Middle frontal gyrus (tissue), 1 donor: ENCODE measurements around the gene RRP9.

Source experiments
- DNase-seq: peaks from one replicate; pipeline ENCODE4 v3.0.0-alpha.2; 2015; ENCODE audit warnings: low spot score; ENCODE audit errors: extremely low spot score

Gene RRP9

GRCh38 chr3:51970606-51971300, 29.0 kb upstream of the RRP9 start:
- DNase-seq, result no peak

DNA sequence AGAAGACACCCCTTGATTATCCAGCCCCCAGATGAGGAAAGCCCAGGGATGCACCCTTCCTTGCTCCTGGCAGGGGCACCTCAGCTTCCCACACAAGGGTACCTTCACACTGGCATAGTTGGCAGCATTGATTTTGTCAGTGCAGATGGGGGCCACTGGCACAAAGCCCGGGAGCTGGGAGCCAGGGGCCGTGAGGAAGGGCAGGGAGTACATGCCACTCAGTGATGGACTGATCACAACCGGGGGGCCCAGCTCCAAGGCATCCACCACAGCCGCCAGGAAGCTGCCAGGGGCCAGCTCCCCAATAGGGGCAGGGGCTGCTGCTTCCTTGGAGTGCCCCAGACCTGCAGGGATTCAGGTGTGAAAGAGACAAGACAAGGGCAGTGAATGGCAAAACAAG, 28.1 kb upstream of the RRP9 start:
- no peak for DNase-seq

DNA sequence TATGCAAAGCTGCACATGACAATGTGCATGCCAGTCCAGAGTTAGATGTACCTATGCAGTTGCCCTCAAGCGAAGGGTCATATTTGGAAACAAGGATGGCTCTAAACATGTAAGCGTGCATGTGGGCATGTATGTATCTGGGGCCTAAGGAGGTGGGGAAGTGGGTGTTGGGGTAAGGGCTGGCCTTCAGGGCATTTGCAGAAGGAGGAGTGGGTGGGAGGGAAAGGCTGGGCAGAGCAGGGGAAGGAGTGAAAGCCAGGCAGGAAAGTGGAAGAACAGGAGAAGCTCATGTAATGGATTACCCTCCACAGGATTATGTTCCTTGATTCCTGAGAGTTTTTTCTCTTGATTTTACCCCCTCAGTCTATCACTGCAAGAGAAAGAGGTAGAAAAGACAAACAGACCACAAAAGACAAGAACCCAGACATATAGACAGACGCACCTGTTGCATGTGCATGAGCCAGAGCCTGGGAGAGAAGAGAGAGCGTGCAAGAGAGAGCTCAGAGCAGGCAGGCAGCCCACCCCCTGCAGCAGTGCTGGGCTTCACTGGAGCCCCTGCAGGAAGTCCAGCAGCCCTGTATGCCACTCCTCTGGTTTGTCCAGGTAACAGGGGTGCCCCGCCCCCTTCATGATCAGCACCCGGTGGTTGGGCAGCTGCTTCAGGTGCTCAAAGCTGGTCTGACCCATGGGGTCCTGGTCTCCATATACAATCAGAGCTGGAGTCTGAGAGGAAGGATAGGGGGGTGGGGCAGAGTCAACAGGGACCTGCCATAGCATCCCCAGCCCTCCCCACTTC, 27.4 kb upstream of the RRP9 start:
- DNase-seq, result no peak

GRCh38 chr3:51968170-51968775, 26.6 kb upstream of the RRP9 start:
- DNase-seq, result no peak

- peak; percentile 66 for DNase-seq
Observed at GRCh38 chr3:51967384-51968169, 25.9 kb upstream of the RRP9 start, which contains the start of gene PCBP4. Gene PCBP4, minus strand, starts transcription at chr3:51967454. Its CDS starts 6,214 bp downstream, at chr3:51961240.

GRCh38 chr3:51966922-51967383, 25.2 kb upstream of the RRP9 start:
- DNase-seq, result no peak

GRCh38 chr3:51966486-51966885, 24.8 kb upstream of the RRP9 start:
- DNase-seq, result no peak

- DNase-seq, result no peak
Observed at GRCh38 chr3:51966016-51966415, 24.3 kb upstream of the RRP9 start.

- DNase-seq, result no peak
Observed at GRCh38 chr3:51964521-51964920, 22.8 kb upstream of the RRP9 start.

DNA sequence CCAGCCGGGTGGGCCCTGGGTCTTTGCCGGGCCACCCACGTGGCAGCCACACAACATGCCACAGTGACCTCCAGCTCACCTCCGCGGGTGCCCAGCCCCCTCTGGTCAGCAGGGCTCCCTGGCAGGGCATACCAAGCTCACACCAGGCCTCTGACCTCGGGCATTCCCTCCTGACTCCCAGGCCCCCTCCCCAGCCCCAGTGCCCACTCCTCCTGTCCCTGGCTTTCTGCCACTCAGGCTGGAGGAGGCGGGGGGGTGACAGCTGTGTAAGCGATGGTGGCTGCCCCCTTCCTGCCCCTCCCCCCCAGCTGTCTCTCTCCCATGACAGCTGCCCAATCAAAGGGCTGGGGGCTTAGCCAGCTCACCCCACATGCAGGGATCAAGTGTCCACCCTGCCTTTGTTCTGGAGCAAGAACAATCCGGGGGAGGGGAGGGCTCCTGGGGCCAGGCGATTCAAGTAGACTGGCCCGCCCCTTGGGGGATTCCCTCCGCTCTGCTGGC, 22.3 kb upstream of the RRP9 start:
- no peak for DNase-seq

- no peak for DNase-seq
Observed at GRCh38 chr3:51962854-51963530, 21.3 kb upstream of the RRP9 start.

DNA sequence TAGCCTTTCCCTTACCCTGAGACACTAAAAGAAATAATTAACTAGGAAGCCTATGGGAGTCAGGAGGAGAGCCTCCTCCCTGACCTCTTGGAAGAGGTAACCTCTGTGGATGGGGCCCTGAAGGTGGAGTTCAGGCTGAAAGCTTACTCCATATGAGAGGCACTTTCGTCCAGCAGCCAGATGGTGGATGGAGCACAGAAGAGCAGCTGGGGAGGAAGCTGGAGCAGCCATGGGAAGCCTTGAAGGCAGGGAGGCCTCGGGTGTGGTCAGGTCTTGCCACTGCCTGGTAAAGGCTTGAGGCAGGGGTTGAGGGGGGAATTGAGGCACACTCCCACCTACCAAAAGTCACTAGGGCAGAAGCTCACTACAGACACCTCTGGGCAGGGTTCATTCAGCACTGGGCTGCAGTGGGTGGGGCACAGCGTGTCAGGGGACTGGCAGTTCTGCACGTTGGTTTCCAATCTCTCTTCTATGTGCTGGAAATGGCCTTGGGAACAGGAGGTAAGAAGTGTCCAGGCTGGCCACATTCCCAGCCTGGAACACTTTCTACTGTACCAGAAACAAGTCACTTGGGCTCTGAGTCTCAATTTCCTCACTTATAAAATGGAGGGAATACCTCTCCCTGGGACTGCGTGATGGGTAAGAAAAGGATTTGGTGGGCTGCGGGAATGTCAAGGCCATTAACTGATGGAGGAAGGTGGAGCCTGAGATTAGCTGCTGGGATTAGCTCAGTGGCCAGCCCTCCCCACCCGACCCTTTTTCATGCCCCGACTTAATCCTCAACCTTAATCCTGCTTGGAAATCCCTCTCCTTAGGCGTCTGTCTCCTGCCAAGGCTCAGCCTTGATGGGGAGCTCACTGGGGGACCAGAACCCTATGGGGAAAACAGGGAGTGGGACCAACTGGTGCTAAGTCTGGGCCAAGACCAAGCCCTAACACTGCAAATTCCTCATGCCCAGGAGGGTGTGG, 20.2 kb upstream of the RRP9 start:
- DNase-seq, result no peak

GRCh38 chr3:51961011-51961410, 19.3 kb upstream of the RRP9 start:
- DNase-seq, result no peak

- DNase-seq, result no peak
Observed at GRCh38 chr3:51960386-51960785, 18.7 kb upstream of the RRP9 start.

DNA sequence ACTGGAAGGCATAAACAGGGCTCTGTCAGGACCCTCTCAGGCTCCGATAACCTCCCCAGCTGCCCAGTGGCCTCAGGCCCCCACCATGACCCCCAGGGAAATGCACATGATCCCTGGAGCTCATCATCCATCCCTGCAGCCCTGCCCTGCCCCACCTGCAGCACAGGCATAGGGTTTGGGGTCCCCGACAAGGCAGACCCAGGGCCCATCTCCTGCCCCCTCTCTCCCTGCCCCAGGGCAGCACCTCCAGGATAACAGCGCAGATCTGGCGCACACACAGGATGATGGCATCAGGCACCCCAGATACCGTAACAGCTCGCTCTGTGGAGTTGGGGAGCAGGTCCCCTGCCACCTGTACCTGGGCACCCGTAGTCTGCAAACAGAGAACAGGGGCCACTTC, 17.9 kb upstream of the RRP9 start:
- no peak for DNase-seq

GRCh38 chr3:51958603-51959521, 17.2 kb upstream of the RRP9 start:
- no peak for DNase-seq

- no peak for DNase-seq
Observed at GRCh38 chr3:51957520-51958205, 16.0 kb upstream of the RRP9 start.
